Keratinocyte (primary cell): ENCODE data around the gene AADACL2. TPM values are rescaled to one million over a fixed set of nuclear protein-coding genes. Genes with fewer than 3 reads are reported as not detected.
"Not testable (repeated sequence)": the region's sequence is repeated elsewhere in the genome, so short reads cannot be mapped to it uniquely, and the experiment has no call there.

Source experiments
- DNase-seq: peaks from one replicate; pipeline ENCODE4 v3.0.0-alpha.2; 2011; ENCODE audit warnings: low read depth, missing footprints, low spot score
- FAIRE-seq: peaks from 2 replicates; lab custom pipeline; 2011; peaks lifted over from hg19 to GRCh38; lab: Jason Lieb, UNC
- H2AFZ ChIP-seq: 2 replicates; pipeline ENCODE4 v1.6.0; 2012; ENCODE audit warnings: low read length, control low read depth, inconsistent platforms; ENCODE audit not compliant: control insufficient read depth
- H3K27ac ChIP-seq: 2 replicates; pipeline ENCODE4 v1.5.1; 2011; ENCODE audit warnings: low read length; ENCODE audit not compliant: control insufficient read depth, insufficient read depth
- H3K27me3 ChIP-seq: 3 replicates; pipeline ENCODE4 v1.6.0; 2011; ENCODE audit warnings: low read length; ENCODE audit not compliant: control insufficient read depth, insufficient read depth; ENCODE audit errors: extremely low read depth
- H3K36me3 ChIP-seq, 2 experiments: 2 replicates in 1 of 2; 3 replicates in 1 of 2; pipeline ENCODE4 v1.5.1; 2011; ENCODE audit warnings: low read length in 2 of 2, mild to moderate bottlenecking in 1 of 2; ENCODE audit not compliant: control insufficient read depth in 2 of 2, insufficient read depth in 2 of 2; ENCODE audit errors: extremely low read depth in 1 of 2
- H3K4me1 ChIP-seq: 3 replicates; pipeline ENCODE4 v1.5.1; 2011; ENCODE audit warnings: low read length; ENCODE audit not compliant: control insufficient read depth, insufficient read depth; ENCODE audit errors: extremely low read depth
- H3K4me2 ChIP-seq: 3 replicates; pipeline ENCODE4 v1.6.0; 2011; ENCODE audit warnings: low read depth, low read length; ENCODE audit not compliant: control insufficient read depth, insufficient read depth; ENCODE audit errors: extremely low read depth
- H3K4me3 ChIP-seq, 3 experiments: fragments of 200-600 bp in 1 of 3; sonication (generic) in 1 of 3; 2 replicates in 2 of 3; 3 replicates in 1 of 3; pipeline ENCODE4 v1.5.1; 2011 to 2016; ENCODE audit warnings: low read length in 3 of 3, mild to moderate bottlenecking in 3 of 3, control low read depth in 2 of 3, inconsistent platforms in 1 of 3, low read depth in 1 of 3, mixed read lengths in 1 of 3, mixed run types in 1 of 3, moderate library complexity in 1 of 3; ENCODE audit not compliant: control insufficient read depth in 2 of 3, insufficient read depth in 2 of 3; ENCODE audit errors: extremely low read depth in 1 of 3
- H3K79me2 ChIP-seq: 2 replicates; pipeline ENCODE4 v1.6.0; 2012; ENCODE audit warnings: low read length; ENCODE audit not compliant: control insufficient read depth, insufficient read depth
- H3K9ac ChIP-seq: 3 replicates; pipeline ENCODE4 v1.6.0; 2011; ENCODE audit warnings: low read length; ENCODE audit not compliant: control insufficient read depth, insufficient read depth; ENCODE audit errors: extremely low read depth
- H3K9me1 ChIP-seq: 3 replicates; pipeline ENCODE4 v1.6.0; 2011; ENCODE audit warnings: low read length; ENCODE audit not compliant: control insufficient read depth, insufficient read depth; ENCODE audit errors: extremely low read depth
- H3K9me3 ChIP-seq: 2 replicates; pipeline ENCODE4 v1.5.1; 2012; ENCODE audit warnings: low read depth, low read length; ENCODE audit not compliant: control insufficient read depth
- H4K20me1 ChIP-seq: 3 replicates; pipeline ENCODE4 v1.6.0; 2011; ENCODE audit warnings: low read length; ENCODE audit not compliant: control insufficient read depth, insufficient read depth; ENCODE audit errors: extremely low read depth
- EZH2 ChIP-seq: IDR thresholded peaks from one replicate; pipeline ENCODE4 v1.6.1; 2012; ENCODE audit warnings: inconsistent platforms, mild to moderate bottlenecking, low read length, moderate library complexity
- dilution Hi-C: fragments of 300-500 bp; cut with MboI; formaldehyde crosslinking; loops from one replicate; pipeline ENCODE4 v1.7.0; 2020; ENCODE audit warnings: low sequenced_read_pairs; ENCODE audit not compliant: extremely low pct_ligation_motif_present
- polyA plus RNA-seq, 5 experiments: library from polyadenylated mRNA; depleted of rRNA in 3 of 5; stranded (reverse) in 3 of 5; stranded (forward) in 1 of 5; unstranded in 1 of 5; fragments of >200 nt; gene quantifications; 1 replicate in 1 of 5; 2 replicates in 3 of 5; 3 replicates in 1 of 5; pipeline versions ENCODE4 v1.2.1 to v1.2.3, GENCODE V29; 2011 to 2012; ENCODE audit warnings: missing spikeins in 2 of 5, low read depth in 1 of 5, low replicate concordance in 1 of 5
- TF ChIP-seq, protein P1 (sequence below), 3 experiments: IDR thresholded peaks in 1 of 3; conservative IDR thresholded peaks in 1 of 3; optimal IDR thresholded peaks in 1 of 3; 2 replicates in 2 of 3; 3 replicates in 1 of 3; pipeline versions ENCODE3 to v1.5.1; 2011; ENCODE audit warnings: low read length in 3 of 3, mild to moderate bottlenecking in 3 of 3, moderate library complexity in 2 of 3, control low read depth in 1 of 3, inconsistent platforms in 1 of 3; ENCODE audit not compliant: insufficient read depth in 2 of 3; ENCODE audit errors: extremely low read depth in 1 of 3

The AADACL2 gene
- polyA plus RNA-seq, 1 donor (not counting 4 experiments of a cell fraction or from before 2014, with no cell fraction given): 0.38 TPM

DNA sequence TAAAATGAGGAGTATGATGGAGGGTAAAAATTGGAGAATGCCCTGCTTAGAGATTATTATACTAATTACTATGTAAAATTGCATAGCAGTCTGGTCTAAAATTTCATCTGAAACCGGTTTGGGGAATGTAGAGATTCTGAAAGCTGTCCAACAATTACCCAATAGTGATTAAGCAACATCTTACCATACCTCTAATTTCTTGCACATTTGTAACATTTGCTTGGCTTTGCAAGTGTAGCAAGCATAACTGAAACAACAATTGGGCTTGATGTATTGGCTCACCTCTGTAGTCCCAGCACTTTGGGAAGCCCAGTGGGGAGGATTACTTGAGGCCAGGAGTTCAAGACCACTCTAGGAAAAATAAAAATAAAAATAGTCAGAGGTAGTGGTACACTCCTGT, 17.4 kb downstream of the AADACL2 start:
- Histone ChIP-seq H3K27ac (no peak overlapping the region), H3K4me3 (no peak overlapping the region), H3K9me3 (no peaks in the 10 kb centered on the region), H2AFZ (no peak overlapping the region), H3K9ac (no peak overlapping the region), H3K36me3 (no peaks in the 10 kb centered on the region), H3K9me1 (no peaks in the 10 kb centered on the region), H3K4me1 (peaks cover 11% of the 10 kb centered on the region), H3K27me3 (no peaks in the 10 kb centered on the region), H3K4me2 (no peak overlapping the region), H3K79me2 (no peaks in the 10 kb centered on the region), H4K20me1 (no peaks in the 10 kb centered on the region)
- FAIRE-seq (no peak), DNase-seq (no peak)
- no peak for TF ChIP-seq EZH2
- dilution Hi-C loops: no loop called here

DNA sequence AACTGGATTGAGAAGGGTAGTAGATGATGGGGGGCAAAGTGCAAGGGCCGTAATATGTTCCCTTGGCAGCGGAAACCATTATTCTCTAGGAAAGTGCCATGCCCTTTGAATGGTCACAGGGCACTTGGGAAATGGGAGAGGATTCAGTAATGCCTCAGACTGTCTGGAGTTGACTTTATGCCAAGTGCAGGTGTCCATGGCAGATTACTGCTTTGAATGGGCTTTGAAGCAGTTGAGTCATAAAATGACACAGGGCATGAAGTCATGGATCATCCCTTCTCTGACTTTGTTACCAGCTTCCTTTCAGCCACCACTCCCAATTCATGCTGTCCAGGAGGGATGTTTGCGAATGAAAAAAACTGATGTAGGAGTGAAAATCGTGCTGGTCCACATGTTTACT, 20.1 kb downstream of the AADACL2 start:
- Histone ChIP-seq H3K4me3 (no peak overlapping the region), H3K36me3 (no peaks in the 10 kb centered on the region), H3K9ac (no peak overlapping the region), H3K27ac (no peak overlapping the region), H3K9me3 (no peaks in the 10 kb centered on the region), H3K79me2 (no peaks in the 10 kb centered on the region), H4K20me1 (no peaks in the 10 kb centered on the region), H3K9me1 (no peaks in the 10 kb centered on the region), H2AFZ (no peak overlapping the region), H3K27me3 (no peaks in the 10 kb centered on the region), H3K4me1 (peaks cover 11% of the 10 kb centered on the region), H3K4me2 (no peak overlapping the region)
- no peak for FAIRE-seq
- dilution Hi-C loops: no loop called here
- DNase-seq: no peak
- TF ChIP-seq, protein P1, sequence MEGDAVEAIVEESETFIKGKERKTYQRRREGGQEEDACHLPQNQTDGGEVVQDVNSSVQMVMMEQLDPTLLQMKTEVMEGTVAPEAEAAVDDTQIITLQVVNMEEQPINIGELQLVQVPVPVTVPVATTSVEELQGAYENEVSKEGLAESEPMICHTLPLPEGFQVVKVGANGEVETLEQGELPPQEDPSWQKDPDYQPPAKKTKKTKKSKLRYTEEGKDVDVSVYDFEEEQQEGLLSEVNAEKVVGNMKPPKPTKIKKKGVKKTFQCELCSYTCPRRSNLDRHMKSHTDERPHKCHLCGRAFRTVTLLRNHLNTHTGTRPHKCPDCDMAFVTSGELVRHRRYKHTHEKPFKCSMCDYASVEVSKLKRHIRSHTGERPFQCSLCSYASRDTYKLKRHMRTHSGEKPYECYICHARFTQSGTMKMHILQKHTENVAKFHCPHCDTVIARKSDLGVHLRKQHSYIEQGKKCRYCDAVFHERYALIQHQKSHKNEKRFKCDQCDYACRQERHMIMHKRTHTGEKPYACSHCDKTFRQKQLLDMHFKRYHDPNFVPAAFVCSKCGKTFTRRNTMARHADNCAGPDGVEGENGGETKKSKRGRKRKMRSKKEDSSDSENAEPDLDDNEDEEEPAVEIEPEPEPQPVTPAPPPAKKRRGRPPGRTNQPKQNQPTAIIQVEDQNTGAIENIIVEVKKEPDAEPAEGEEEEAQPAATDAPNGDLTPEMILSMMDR (optimal IDR thresholded peaks at IDR 0.05 in 1 of 3, IDR thresholded peaks at IDR 0.05 in 1 of 3, conservative IDR thresholded peaks at IDR 0.05 in 1 of 3; ENCODE audit: extremely low read depth in 1 of 3, insufficient read depth in 2 of 3, low read length in 3 of 3): no peak
- no peak for TF ChIP-seq EZH2

DNA sequence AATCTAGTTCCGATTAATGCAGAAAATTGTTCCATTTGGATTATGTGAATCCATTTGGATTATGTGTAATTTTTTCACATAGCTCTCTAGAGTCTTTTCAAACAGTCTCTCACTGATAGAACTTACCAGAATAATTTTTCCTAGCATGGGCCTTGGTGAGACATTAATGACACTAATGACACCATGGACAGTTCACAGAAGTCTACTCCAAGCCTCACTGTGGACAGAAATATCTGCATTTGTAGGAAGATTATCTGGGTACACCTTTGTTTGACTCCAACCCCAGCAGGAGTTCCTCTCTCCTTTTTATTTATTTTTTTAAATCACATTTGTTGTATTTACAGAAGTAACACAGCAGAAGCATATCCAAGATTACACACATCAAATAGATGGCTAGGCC, 27.9 kb downstream of the AADACL2 start:
- H4K20me1 ChIP-seq: no peaks in the 10 kb centered on the region
- DNase-seq (no peak), FAIRE-seq (no peak)
- H3K36me3 ChIP-seq: no peaks in the 10 kb centered on the region
- no peak overlapping the region for H3K4me2 ChIP-seq
- no peak overlapping the region for H3K9ac ChIP-seq
- TF ChIP-seq, protein P1 (optimal IDR thresholded peaks at IDR 0.05 in 1 of 3, IDR thresholded peaks at IDR 0.05 in 1 of 3, conservative IDR thresholded peaks at IDR 0.05 in 1 of 3; ENCODE audit: extremely low read depth in 1 of 3, insufficient read depth in 2 of 3, low read length in 3 of 3): no peak
- no peak for TF ChIP-seq EZH2
- dilution Hi-C loops: no loop called here
- H3K4me3 ChIP-seq: no peak overlapping the region
- H2AFZ ChIP-seq: no peak overlapping the region
- no peaks in the 10 kb centered on the region for H3K9me1 ChIP-seq
- H3K27me3 ChIP-seq: no peaks in the 10 kb centered on the region
- no peaks in the 10 kb centered on the region for H3K79me2 ChIP-seq
- H3K27ac ChIP-seq: no peak overlapping the region
- no peaks in the 10 kb centered on the region for H3K9me3 ChIP-seq
- H3K4me1 ChIP-seq: peaks cover 7% of the 10 kb centered on the region

DNA sequence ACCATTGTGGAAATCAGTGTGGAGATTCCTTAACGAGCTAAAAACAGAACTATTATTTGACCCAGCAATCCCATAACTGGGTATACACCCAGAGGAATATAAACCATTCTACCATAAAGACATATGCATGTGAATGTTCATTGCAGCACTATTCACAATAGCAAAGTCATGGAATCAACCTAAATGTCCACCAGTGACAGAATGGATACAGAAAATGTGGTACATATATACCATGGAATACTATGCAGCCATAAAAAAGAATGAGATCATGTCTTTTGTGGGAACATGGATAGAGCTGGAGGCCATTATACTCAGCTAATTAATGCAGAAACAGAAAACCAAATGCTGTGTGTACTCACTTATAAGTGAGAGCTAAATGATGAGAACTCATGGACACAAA, 31.0 kb downstream of the AADACL2 start:
- H3K9ac ChIP-seq, H3K36me3 ChIP-seq, FAIRE-seq, H3K4me3 ChIP-seq, H3K4me1 ChIP-seq, H4K20me1 ChIP-seq, H3K27me3 ChIP-seq, H3K9me3 ChIP-seq, H3K27ac ChIP-seq, H3K79me2 ChIP-seq, dilution Hi-C loops, H3K4me2 ChIP-seq, DNase-seq, H3K9me1 ChIP-seq, H2AFZ ChIP-seq: not testable (repeated sequence)
